ENCODE data around the gene FTO.
A peak's percentile ranks its signal among the peaks of the same experiment; 100 is the strongest.
"Not testable (repeated sequence)": the region's sequence is repeated elsewhere in the genome, so short reads cannot be mapped to it uniquely, and the experiment has no call there.

Gene FTO

GRCh38 chr16:53832896-53833544 is 129.1 kb downstream of the FTO start:
- peak; percentile 60 for DNase-seq

GRCh38 chr16:53836142-53836541 is 132.2 kb downstream of the FTO start:
- no peak for DNase-seq

- DNase-seq: no peak
These were observed 132.7 kb downstream of the FTO start for GRCh38 chr16:53836680-53837079.

- no peak for DNase-seq
These were observed 133.5 kb downstream of the FTO start for GRCh38 chr16:53837426-53837825.

GRCh38 chr16:53839150-53839549 is 135.2 kb downstream of the FTO start:
- no peak for DNase-seq

GRCh38 chr16:53840456-53840855 is 136.5 kb downstream of the FTO start:
- no peak for DNase-seq

- no peak for DNase-seq
These were observed 137.9 kb downstream of the FTO start for GRCh38 chr16:53841884-53842283.

GRCh38 chr16:53843084-53843483 is 139.1 kb downstream of the FTO start:
- no peak for DNase-seq

- no peak for DNase-seq
These were observed 140.8 kb downstream of the FTO start for GRCh38 chr16:53844804-53845203.

- DNase-seq: not testable (repeated sequence)
These were observed 142.6 kb downstream of the FTO start for GRCh38 chr16:53846549-53846948.

- peak; percentile 38 for DNase-seq
These were observed 143.0 kb downstream of the FTO start for GRCh38 chr16:53846971-53847370.

- no peak for DNase-seq
These were observed 144.5 kb downstream of the FTO start for GRCh38 chr16:53848277-53848942.

GRCh38 chr16:53848950-53849349 is 145.0 kb downstream of the FTO start:
- DNase-seq: no peak

GRCh38 chr16:53849585-53849984 is 145.6 kb downstream of the FTO start:
- DNase-seq: no peak

- no peak for DNase-seq
These were observed 146.0 kb downstream of the FTO start for GRCh38 chr16:53849994-53850393.

- no peak for DNase-seq
These were observed 148.7 kb downstream of the FTO start for GRCh38 chr16:53852678-53853077.

GRCh38 chr16:53855056-53855455 is 151.1 kb downstream of the FTO start:
- no peak for DNase-seq

- no peak for DNase-seq
These were observed 151.6 kb downstream of the FTO start for GRCh38 chr16:53855511-53855910.

- no peak for DNase-seq
These were observed 156.1 kb downstream of the FTO start for GRCh38 chr16:53859995-53860540.

- no peak for DNase-seq
These were observed 159.9 kb downstream of the FTO start for GRCh38 chr16:53863861-53864260.

GRCh38 chr16:53864819-53865493 is 161.0 kb downstream of the FTO start:
- DNase-seq: peak; percentile 53

GRCh38 chr16:53865494-53865863 is 161.5 kb downstream of the FTO start:
- DNase-seq: peak; percentile 70

GRCh38 chr16:53866520-53866919 is 162.6 kb downstream of the FTO start:
- DNase-seq: no peak

GRCh38 chr16:53870831-53871230 is 166.9 kb downstream of the FTO start:
- no peak for DNase-seq

Measured in inflammatory macrophage treated with lipopolysaccharide for 4 hours (primary cell).